ENCODE measurements around the gene RCBTB2.

The RCBTB2 gene

DNA sequence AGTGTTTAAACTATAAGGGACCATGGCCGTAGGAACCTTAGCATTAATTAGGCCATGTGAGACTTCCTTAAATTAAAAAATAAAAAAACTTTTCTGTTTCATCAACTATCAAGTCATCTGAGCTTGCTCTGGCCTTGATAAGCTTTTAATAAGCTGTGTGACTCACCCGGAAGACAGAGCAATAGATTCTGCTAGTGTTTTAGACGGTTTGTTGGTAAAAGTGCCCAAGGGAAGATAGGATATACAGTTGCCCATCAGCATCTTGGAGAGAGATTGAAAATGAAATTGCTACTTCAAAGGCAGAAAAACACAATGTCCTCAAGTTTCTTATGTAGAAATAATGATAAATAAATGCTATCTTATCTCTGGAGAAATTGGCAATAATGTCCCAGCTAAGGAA is 31.2 kb upstream of the RCBTB2 start:
- no peak for DNase-seq (ENCODE audit: extremely low read depth in 1 of 2, low read depth in 1 of 2)

DNA sequence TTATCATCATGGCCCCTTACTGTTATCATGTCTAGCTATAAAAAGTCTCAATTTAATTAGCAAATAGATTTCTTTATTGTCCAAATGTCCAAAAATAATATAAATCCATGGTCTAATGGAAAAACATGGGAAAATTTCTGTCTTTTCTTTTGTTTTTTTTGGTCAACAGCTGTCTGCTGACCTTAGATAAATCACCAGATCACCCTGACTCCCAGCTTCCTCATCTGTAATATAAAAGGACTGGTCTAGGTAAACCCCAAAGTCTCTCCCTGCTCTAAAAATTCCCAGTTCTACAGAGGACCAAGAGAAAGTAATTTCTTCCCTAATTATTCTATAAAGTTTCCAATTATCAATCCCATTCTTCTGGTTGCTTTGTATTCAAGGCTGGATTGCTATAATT is 30.7 kb upstream of the RCBTB2 start:
- DNase-seq (ENCODE audit: extremely low read depth in 1 of 2, low read depth in 1 of 2), result no peak

DNA sequence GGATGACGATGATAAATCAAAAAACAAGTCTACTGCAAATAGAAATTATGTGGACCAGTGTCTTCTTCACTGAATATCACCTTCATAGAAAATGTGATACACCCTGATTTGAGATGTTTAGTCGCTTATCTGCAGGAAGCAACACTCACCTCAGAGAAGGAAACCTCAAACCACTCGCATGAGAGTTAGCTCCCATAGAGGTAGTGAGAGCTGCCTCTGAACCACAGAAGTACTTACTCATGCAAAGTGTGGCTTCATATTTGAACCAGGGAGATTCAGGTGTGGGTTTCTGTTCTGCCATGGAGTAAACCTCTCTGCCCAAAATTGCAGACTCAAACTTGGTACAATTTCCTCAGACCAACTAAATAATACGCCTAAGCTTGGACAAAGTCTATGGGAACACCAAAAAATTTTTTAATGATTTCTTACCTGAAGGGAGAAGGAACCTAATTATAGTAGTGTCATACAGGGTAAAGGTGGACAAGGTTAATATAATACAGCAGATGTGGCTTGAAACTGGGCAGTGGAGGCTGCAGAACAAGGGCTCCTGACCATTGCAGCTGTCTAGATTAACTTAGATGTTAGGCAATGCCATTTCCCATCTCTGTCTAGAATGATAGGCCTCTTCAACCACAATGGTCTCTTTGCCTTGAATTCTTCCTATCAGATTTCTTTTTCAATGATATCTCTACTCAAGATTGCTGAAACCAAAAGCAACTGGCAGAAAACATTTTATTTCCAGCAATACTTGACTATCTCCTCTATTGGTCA is 29.6 kb upstream of the RCBTB2 start:
- peak; percentile 19 to 24 for DNase-seq (ENCODE audit: extremely low read depth in 1 of 2, low read depth in 1 of 2)

DNA sequence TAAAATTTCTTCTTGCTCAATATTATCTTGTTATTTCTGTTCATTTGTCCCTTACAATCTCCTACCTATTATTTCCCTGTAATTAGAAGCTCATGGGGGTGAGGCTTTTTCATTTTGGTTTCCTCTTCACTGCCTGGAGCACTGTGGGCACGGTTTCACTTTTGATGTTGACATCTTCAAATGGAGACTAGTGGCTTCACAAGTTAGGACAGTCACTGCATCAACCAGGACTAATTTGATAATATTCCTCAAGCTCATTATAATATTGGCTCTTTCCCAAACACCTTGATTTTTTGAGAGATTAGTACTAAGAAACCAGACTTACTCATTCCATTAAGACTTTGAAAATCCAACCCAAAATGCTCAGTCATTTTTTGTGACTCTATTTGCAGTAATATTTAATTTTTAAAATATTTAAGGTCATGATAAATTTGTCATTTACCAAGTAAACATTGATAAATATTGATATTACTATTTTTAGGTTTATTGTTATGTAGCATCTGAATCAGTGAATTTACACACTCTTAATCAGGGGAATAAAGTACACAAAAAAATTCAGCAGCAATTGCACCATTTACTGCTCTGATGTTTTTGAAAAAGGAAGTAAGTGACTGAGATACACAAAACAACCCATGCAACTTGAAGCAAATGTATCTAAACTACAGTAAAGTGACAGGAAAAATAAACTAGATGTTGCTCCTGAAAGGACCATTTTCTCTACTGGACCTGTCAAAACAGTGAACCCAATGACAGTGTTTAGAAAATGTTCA is 28.8 kb upstream of the RCBTB2 start:
- DNase-seq (ENCODE audit: extremely low read depth in 1 of 2, low read depth in 1 of 2), result no peak

DNA sequence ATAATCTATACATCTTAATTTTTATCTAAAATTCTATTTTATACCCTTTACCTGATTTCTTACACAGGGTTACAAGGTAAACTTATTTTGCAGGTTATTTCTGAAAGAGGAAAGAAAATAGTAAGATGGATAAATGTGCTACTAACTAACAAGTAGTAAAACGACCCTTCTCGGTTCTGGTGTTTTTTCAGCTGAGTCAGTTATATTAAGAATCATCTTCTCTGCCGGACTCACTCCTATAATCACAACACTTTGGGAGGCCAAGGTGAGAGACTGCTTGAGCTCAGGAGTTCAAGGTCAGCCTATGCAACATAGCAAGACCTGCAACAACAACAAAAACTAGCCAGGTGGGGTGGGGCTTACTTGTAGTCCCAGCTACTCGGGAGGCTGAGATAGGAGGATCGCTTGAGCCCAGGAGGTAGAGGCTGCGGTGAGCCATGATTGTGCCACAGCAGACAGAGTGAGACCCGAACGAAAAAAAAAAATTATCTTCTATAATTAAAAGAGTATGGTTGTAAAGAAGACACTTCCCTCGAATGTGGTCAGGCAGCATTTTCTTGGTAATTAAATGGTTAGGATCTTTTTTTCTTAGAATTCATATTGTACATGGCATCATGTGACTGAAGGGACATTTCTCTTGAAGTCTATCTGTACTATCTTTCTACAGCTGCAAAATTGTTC is 27.9 kb upstream of the RCBTB2 start:
- no peak for DNase-seq (ENCODE audit: extremely low read depth in 1 of 2, low read depth in 1 of 2)

DNA sequence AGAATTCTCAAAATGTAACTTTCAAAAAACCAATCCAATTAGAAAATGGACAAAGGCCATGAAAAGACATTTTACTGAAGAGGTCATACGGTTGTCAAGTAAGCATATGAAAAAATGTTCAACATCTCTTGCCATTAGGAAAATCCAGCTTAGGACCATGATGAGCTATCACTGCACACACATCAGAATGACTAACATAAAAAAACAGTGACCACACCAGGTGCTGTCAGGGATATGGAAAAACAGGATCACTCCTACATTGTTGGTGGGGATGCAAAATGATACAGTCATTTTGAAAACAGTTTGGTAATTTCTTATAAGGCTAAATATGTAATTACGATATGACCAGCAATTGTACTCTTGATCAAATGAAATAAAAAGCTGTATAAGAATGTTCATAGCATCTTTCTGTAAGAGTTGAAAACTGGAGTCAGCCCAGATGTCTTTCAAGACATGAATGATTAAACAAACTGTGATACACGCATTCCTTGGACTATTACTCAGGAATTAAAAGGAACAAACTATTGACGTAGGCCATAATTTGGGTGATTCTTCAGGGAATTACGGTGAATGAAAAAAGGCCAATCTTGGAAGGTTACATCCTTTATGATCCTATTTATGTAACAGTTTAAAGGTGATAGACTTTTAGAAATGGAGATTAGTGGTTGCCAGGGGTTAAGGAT is 26.9 kb upstream of the RCBTB2 start:
- no peak for DNase-seq (ENCODE audit: extremely low read depth in 1 of 2, low read depth in 1 of 2)

DNA sequence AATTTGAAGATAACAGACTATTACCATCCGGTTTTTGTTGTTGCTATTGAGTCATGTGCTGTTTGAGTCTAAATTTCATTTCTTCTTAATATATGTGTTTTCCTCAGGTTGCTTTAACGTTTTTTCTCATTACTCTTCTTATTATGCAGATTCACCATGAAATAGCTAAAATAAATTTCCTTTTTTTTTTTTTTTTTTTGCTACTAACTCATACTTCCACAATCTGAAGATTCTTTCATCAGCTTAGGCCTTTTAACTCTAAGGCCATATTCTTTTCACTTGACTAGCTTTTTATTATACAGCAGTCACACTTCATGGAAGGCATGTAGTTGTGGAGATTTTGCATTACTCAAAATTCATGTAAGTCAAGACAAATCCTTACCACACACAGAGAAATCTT is 23.9 kb upstream of the RCBTB2 start:
- DNase-seq (ENCODE audit: extremely low read depth in 1 of 2, low read depth in 1 of 2), result no peak

DNA sequence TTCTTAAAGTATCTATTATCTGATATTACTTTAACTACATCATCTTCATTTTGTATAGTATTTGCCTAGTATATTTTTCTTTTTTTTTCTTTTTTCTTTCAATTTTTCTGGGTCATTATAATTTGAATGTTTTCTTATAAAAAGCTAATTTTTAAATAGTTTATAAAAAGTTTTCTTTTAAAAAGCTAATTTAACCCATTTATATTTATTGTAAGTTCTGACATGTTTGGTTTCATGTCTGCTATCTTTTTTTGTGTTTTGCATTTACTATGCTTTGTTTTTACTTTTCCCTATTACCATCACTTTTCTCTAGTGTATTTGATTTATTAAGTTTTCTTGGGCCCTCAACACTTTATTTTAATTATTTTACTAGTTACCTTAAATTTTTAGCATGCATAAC is 22.6 kb upstream of the RCBTB2 start:
- DNase-seq (ENCODE audit: extremely low read depth in 1 of 2, low read depth in 1 of 2), result no peak

DNA sequence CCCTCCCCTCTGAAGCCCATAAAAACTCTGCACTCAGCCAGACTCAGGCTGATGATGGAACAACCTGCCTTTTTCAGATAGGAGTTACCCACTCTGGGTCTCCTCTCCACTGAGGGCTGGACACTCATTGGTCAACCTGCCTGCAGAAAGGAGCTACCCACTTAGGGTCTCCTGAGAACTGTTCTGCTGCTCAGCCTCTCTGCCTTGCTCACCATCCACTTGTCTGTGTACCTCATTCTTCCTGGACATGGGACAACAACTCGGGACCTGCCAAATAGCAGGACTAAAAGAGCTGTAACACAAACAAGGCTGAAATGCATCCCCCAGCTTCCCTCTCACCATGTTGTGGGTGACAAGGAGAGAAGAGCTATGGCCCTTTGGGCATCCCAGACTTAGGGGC is 18.4 kb upstream of the RCBTB2 start:
- DNase-seq (ENCODE audit: extremely low read depth in 1 of 2, low read depth in 1 of 2), result no peak

DNA sequence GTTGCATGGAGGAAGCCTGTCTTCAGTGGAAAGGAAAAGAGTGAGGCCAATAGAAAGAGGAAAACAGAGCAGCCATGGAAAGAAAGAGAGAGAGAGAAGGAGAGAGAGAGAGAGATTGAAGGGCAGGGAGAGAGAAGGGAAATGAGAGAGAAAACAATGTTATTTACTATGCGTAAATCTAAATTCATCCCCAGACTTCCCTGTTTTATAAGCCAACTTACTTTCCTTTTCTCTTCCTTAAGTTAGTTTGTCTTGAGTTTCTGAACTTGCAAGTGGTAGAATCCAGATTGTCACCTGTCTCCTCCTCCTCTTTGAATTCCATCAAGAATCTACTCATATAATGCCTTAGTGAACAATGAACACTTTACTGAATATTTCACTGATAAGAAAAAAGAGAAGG is 16.8 kb upstream of the RCBTB2 start:
- no peak for DNase-seq (ENCODE audit: extremely low read depth in 1 of 2, low read depth in 1 of 2)

DNA sequence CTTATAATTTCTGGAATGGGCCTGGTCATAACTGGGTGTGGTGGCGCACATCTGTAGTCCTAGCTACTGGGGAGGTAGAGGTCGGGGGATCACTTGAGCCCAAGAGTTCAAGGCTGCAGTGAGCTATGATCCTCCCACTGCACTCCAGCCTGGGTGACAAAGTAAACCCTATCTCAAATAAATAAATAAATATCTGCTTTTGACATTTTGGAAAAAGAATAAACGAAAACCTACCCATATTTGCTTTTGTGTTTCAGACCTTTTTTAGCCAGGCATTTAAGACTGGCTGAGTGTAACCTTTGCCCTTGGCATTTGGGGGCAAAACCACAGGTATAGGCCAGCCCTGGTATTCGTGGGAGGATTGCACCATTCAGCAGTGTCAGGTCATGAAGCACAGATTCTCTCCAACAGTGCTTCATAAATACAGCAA is 14.8 kb upstream of the RCBTB2 start:
- DNase-seq (ENCODE audit: extremely low read depth in 1 of 2, low read depth in 1 of 2), result no peak

DNA sequence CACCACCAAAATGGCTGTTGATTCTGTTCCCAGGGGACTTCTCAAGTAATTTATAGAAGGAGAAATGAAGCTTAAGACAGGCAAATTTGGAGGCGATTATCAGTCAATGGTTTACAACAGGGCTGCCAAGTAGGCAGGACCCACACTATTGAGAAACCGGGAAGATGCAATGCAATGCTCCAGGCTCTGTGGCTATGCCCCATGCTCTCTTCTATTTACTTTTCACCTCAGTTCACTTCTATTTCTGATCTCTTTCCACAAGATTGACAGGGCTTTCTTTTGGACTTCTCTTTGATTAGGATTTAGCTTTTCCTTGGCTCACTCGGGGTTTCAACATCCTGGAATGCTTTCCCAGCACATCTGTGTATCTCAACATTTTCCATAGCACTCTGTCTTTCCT is 12.7 kb upstream of the RCBTB2 start:
- DNase-seq (ENCODE audit: extremely low read depth in 1 of 2, low read depth in 1 of 2), result no peak

DNA sequence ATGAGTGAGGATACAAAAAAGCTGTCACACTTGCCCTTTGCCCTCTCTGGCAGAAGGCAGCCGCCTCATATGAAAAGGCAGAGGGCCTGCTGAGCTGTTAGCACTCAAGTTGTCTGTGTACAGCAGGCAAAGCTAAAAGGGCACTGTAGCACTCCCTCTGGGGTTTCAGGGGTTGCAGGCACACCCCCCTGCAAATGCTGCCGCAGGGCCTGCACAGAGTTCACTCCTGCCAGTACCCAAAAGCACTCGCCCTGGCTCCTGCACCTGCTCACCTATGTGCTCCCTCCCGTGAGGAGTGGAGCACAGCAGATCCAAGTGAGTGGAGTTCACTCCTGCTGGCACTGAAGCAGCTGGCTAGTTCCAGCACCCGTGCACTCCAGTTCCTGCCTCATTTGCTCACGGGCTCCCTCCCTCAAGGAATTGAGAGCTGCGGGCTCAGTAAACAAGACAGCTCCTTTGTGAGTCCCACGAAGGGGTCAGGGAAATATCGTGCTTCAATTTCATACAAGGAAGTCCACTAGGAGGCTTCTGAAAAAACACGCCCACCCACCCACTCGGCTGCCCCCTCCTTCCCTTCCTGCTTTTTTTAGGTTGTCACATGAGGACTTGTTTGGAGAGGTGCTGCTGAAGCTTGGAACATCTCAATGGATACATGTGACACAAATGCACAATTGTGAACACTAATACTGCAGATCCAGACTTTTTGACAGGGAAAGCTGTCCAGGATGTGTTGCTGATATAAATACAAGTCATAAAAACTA is 9.9 kb upstream of the RCBTB2 start:
- DNase-seq (ENCODE audit: extremely low read depth in 1 of 2, low read depth in 1 of 2), result no peak

DNA sequence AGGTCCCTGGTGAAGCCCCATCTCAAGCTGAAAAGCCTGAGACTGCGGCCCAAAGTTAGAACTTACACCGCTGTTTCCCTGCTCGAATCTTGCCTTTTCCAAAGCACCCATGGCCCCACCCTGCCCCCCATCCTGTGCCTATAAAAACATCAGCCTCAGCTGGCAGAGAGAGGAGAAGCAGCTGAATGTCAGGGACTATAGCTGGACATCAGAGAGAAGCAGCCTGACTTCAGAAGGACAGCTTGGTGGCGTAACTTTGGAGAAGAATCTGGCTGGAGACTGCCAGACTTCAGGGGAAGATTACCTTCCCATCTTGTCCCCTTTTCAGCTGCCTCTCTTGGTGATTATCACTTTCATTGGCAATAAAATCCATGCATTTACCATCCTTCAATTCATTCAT is 9.3 kb upstream of the RCBTB2 start:
- no peak for DNase-seq (ENCODE audit: extremely low read depth in 1 of 2, low read depth in 1 of 2)

DNA sequence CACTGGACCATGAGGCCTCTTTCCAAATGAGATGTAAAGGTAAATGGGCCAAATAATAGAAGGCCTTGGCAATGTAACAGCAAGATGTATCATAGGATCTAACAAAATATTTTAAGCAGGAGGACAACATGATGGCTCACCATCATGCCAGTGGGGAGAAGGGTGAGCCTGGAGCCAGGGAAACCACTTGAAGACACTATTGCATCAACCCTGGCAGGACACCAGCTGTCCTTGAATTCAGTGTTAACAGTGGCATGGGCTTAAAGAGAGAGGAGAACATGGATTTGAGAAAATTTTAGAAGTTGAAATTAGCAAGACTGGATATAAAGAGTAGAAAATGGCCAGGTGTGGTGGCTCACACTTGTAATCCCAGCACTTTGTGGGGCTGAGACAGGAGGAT is 6.7 kb upstream of the RCBTB2 start:
- no peak for DNase-seq (ENCODE audit: extremely low read depth in 1 of 2, low read depth in 1 of 2)

DNA sequence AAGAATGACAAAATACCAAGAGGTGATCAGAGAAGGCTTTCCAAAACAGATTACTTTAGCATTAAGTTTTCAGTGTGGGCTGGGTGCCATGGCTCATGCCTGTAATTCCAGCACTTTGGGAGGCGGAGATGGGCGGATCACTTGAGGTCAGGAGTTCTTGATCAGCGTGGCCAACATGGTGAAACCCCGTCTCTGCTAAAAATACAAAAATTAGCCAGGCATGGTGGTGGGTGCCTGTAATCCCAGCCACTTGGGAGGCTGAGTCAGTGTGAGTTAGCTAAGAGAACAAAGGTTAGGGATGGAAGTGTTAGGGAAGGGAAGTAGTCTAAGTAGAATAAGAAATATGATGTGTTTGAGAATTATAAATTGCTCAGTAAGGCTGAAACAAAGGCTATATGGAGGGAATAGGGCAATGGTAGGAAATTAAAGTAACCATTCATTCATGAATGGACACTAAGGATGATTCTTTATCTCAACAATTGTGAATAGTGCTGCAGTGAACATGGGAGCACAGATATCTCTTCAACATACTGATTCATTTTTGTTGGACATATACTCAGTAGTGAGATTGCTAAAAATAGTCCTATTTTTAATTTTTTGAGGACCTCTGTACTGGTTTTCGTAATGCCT is 3.9 kb upstream of the RCBTB2 start:
- no peak for DNase-seq (ENCODE audit: extremely low read depth in 1 of 2, low read depth in 1 of 2)

DNA sequence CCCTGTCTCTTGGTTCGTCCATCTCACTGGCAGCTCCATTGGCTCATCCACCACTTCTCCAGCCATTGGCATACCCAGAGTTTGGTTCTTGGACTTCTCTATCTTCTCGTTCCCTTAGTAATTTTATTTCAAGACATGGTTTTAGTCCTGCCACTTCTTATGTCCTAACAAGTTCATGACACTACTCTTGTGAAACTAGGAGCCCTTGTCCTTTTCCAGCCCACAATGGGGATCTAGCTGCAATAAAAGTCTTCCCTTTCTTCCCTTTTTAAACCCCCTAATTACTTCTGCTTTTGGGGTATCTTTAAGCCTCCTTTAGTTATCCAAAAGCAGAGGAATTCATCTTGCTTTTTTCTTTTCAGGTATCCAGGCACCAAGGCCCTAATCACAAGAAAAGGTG is 2.9 kb upstream of the RCBTB2 start:
- no peak for DNase-seq (ENCODE audit: extremely low read depth in 1 of 2, low read depth in 1 of 2)

DNA sequence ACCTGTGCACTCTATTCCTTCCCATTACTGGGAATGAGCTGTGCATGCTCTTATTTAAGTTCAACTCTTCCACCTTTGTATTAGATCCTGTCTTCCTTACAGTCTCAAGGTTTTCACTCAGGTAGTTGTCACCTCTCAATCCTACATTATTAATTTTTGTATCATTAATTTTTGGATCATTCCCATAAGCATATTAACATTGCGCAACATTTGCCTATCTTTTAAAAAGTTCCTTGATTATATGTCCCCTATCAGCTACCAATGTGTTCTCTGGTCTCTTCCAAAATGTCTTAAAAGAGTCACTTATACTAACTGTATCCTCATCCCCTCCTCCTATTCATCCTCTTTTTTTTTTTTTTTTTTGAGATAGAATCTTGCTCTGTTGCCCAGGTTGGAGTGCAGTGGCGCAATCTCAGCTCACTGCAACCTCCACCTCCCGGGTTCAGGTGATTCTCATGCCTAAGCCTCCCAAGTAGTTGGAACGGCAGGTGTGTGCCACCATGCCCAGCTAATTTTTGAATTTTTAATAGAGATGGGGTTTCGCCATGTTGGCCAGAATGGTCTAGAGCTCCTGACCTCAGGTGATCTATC is 2.1 kb upstream of the RCBTB2 start:
- DNase-seq (ENCODE audit: extremely low read depth in 1 of 2, low read depth in 1 of 2), result no peak

DNA sequence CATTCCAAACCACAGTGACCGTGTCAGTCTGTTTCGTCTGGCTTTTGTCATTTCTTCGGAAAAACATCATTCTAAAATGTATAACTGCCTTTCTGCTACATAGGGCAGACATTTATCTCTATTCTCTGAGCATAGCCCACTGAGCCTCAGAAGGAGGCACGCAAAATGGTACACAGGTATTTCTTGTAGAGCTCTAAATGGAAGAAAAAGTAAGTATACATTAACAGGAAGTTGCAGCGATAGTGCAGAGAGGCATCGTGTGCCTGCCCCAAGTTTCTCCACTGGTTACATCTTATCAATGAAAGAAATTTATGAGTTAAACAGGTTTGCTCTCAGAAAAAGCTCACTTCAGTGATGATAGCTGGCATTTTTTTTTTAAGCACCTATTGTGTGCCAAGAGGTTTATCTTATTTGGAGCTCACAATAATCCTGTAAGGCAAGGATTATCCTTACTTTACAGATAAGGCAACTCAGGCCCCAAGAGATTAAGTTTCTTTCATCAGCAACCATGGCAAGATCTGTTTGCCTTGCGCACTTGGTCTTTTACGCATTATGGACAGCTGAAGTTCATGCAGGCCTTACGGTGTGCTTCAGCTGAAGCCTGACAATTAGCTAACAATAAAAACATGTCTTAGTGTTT is 1.2 kb upstream of the RCBTB2 start:
- no peak for DNase-seq (ENCODE audit: extremely low read depth in 1 of 2, low read depth in 1 of 2)

DNA sequence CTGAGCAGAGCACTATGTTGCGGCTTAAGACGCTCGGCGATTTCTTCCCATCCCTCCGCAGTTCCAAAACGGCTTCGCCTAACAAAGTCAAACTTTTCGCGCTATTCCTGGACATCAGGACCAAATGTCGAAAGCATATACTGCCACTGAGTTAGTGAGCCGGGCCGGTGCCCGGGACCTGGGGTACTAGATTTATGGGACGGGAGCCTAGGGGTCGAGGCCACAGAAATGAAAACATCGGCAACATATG is 699 bp downstream of the RCBTB2 start:
- no peak for DNase-seq (ENCODE audit: extremely low read depth in 1 of 2, low read depth in 1 of 2)

Data from activated CD8-positive, alpha-beta memory T cell treated with anti-CD3 and anti-CD28 coated beads for 1 hour (primary cell).